ENCODE results near the gene HBD.
"Not testable (repeated sequence)": the region's sequence is repeated elsewhere in the genome, so short reads cannot be mapped to it uniquely, and the experiment has no call there.

The HBD gene

DNA sequence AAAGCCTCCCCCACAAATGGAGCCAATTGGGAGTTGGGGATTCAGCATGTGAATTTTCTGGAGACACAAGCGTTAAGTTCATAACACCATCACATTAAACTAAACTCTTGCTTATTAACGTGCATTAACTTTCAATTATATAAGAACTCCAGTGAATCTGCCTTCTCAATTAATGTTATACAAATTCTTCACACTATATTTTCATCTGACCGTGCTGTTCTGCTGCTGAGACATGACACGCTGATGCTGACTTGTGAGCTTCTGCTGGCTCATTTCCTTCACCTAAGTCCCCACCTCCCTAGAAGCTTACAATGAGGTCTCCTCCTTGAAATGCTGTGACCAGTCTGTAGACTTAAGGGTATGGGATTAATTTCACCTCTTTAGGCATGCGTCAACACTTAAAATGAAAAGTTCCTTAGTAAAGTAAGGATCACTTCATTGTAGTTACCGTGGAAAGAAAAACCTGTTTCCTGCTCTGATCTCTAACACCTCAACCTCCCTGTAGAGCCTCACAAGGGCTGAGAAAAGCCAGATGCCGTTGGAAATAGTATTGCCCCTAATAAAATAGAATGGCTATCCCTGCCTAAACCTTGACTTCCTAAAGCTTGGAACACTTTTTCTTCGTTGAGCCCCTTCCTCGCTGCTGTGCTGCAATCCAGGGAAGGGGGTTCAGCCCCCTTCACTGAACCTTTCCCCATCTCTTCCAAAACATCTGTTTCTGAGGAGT, 18.1 kb upstream of the HBD start:
- no peak for DNase-seq

DNA sequence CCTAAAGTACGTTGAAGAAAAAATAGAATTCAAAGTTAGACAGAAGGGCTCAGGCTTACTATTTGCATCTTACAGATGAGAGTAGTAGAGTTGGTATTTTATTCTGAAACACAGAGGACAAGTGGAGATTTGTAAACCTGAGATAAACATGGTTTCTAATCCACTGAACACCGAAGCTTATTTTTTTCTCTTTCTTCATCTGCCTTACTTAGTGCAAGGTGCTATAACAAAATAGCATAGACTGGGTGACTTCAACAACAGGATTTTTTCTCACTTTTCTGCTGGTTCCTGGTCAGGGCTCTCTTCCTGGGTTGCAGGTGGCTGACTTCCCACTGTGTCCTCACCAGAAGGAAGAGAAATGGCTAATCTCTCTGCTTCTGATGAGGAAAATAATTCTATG, 17.5 kb upstream of the HBD start:
- no peak for DNase-seq

DNA sequence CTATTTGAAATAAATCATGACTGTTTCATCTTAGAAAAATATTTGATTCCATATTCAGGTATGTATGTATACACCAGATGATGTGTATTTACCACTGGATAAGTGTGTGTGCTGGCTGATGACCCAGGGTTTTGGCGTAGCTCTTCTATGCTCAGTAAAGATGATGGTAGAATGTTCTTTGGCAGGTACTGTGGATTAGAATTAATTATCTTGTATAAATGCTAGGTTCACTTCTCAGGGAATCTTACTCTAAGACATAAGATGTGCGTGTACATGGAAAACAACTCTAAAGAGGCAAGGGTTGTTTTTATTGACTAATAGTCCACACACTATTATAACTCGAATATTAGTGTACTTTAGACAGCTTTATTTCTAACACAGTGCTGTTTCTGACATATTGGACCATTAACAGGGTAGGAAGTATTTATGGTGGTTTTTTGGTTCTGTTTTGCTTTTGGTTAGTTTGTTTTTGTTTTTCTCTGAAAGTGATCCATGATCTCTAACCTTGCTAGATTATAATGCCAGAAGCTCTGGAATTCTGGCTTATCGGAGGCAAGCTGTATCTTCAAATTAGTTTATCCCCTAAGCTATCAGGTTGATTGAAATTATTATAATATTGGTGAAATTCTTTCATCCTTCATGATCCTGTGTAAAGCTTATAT, 16.4 kb upstream of the HBD start:
- DNase-seq: no peak

DNA sequence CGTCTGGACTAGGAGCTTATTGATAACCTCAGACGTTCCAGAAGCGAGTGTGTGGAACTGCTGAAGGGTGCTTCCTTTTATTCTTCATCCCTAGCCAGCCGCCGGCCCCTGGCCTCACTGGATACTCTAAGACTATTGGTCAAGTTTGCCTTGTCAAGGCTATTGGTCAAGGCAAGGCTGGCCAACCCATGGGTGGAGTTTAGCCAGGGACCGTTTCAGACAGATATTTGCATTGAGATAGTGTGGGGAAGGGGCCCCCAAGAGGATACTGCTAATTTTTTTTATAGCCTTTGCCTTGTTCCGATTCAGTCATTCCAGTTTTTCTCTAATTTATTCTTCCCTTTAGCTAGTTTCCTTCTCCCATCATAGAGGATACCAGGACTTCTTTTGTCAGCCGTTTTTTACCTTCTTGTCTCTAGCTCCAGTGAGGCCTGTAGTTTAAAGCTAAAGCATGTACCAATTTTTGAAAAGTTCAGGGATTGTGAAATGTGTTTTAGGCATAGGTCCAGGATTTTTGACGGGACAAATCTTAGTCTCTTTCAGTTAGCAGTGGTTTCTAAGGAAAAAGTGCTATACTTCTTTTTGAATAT, 15.6 kb upstream of the HBD start, which contains the start of gene HBG1:
HBG1 (minus strand) TSS at position 51 of the 590 bp plus-strand sequence. CDS start 53 bp downstream, outside the sequence.
- DNase-seq: not testable (repeated sequence)

DNA sequence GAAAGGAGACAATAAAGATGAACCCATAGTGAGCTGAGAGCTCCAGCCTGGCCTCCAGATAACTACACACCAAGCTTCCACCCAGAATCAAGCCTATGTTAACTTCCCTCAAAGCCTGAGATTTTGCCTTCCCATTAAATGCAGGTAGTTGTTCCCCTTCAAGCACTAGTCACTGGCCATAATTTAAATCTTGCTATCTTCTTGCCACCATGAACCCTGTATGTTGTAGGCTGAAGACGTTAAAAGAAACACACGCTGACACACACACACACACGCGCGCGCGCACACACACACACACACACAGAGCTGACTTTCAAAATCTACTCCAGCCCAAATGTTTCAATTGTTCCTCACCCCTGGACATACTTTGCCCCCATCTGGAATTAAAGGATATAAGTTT, 14.2 kb upstream of the HBD start:
- not testable (repeated sequence) for DNase-seq

DNA sequence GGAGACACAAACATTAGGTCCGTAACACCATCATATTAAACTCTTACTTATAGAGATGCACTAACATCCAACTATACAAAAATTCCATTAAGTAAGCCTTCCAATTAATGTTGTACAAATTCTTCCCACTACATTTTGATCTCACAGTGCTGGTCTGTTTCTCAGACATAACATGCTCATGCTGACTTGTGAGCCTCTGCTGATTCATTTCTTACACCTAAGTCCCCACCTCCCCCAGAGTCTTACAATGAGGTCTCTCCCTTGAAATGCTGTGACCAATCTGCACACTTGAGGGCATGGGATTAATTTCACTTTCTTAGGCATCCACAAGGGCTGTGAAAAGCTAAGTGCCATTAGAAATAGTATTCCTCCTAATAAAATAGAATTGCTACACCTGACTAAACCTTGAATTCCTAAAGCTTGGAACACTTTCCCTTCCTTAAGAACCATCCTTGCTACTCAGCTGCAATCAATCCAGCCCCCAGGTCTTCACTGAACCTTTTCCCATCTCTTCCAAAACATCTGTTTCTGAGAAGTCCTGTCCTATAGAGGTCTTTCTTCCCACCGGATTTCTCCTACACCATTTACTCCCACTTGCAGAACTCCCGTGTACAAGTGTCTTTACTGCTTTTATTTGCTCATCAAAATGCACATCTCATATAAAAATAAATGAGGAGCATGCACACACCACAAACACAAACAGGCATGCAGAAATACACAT, 13.3 kb upstream of the HBD start:
- no peak for DNase-seq

DNA sequence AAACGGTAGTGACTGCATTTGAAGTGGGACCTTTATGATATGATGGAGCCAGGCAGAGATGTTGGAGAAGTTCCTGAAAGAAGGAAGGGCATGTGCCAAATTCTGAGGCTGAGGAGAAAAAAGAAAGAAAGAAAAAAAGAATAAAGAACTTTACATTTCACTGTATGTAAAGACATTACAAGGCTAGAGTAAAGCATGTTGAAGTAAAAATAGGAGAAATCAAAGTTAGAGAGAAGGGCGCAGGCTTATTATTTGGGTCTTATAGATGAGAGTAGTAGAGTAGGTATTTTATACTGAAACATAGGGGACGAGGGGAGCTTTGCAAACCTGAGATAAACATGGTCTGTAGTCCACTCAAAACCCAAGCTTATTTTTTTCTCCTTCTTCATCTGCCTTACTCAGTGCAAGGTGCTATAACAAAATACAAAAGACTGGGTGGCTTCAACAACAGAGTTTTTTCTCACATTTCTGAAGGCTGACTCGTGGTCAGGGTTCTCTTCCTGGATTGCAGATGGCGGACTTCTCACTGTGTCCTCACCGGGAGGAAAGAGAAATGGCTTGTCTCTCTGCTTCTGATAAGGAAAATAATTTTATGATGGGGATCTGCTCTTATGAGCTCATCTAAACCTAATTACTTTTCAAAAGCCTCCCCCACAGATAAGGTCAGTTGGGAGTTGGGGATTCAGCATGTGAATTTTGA, 12.6 kb upstream of the HBD start:
- no peak for DNase-seq

DNA sequence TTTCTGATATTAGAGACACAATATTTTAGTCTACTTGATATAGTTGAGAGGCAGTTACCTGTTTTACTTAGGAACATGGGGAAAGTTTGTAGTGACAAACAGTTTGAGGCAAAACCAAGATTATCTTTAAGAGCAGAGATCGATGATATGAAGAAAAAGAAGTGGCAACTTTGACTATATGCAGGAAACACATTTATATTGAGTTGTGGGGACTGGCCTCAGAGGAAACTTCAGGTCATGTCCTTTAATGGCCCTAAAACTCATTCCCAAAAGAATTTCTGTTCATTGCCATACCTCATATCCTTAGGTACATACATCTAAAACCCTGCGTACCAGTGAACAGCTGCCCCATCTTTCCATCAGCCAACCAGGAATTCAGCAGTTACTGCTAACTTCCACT, 10.9 kb upstream of the HBD start:
- DNase-seq: no peak

DNA sequence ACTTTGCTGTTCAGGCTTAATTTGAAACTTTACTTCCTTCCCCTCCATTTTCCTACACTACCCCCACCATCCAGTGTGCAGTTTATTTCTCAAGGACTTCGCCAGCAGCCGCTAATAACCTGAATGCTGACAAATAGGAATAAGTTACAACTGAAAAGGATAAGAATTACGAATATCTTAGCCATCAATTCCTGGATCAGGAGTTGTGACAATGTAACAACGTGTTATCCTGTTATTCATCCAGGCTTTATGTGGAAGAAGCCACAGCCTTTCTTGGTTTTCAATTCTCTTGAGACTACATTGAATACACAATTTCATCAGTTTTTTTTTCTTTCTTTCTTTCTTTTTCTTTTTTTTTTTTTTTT, 9.5 kb upstream of the HBD start:
- no peak for DNase-seq

DNA sequence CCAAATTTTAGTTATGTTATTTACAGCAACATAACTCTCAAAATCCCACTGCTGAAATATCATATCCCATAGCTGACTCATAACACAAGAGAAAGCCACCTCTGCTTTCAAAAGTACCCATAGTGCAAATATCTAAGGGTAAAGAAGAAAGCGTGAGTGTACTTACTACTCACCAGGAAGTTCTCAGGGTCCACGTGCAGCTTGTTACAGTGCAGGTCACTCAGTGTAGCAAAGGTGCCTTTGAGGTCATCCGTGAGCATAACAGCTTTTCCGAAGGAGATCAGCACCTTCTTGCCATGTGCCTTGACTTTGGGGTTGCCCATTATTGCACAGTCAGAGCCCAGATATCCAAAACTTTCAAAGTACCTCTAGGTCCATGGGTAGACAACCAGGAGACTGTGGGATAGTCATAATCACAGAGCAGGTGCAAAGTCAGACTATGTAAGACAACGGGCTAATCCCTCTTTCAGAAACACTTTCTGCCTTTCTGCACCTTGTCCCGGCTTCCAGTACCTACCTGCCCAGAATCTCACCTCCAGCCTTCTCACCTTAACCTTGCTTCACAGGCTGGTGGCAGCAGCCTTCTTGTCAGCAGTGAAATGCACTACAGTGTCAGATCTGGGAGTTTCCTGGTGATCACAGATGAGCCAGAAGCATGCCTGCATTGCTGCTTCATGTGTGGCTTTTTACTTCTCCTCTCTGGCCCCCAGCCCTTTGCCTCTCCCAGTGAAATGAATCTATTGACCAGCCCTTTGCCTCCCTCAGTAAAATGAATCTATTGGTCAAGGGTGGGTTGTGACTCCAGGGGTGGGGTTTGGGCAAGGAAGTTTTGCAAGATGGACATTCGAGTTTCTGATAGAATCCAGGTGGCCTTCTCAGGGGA, 8.9 kb upstream of the HBD start:
- DNase-seq: no peak

DNA sequence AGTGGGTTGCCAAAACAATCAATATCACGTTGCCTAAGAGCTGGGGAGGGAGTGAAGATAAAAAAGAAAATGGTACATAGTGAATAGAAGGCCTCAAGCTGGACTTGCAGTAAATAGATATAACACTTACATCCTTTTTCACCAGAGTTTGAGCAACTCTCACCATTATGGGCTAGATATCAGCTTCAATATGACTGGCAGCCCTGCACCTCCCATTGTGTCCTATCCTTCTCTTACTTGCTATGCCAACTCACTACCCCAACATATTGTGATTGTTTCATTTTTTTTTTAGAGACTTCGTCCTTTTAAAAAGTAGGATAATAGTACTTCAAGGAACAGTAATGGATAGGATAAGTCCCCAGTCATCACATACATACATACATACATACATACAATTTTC, 7.9 kb upstream of the HBD start:
- no peak for DNase-seq

DNA sequence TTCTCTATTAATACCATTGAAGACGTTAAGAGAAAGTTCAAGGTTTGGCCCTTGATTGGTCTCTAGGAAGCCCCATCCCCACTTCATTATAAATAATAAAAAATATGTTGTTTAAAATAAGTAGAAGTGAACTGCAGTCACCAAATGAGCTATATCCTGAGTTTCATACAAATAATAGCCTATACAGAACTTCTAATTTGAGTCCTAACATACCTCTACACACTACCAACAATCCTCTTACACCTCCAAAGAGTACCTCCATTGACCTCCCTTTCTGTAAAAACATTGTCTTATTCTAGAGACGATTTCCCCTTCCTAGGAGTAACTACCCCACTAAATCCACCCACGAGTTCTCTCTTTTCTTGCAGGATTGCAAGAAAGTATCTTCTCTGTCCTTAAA, 7.2 kb upstream of the HBD start:
- DNase-seq: no peak

DNA sequence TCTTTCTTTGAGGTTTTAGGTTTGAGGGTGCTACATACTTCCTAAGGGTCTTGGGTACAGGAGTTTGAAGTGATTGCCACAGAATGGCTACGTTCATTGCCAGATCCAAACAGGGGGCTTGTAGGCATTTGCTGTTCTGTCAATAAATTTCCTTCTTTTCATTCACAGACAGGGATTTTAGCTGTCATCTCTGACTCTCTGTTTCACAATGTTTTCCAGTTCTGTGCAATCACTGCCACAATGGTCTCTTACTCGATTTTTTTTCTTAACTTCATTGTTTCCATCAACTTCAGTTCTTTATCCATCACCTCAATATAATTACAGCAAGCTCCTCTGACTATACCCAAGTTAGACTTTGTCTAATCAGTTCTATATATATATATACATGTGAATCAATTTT, 6.2 kb upstream of the HBD start:
- no peak for DNase-seq

DNA sequence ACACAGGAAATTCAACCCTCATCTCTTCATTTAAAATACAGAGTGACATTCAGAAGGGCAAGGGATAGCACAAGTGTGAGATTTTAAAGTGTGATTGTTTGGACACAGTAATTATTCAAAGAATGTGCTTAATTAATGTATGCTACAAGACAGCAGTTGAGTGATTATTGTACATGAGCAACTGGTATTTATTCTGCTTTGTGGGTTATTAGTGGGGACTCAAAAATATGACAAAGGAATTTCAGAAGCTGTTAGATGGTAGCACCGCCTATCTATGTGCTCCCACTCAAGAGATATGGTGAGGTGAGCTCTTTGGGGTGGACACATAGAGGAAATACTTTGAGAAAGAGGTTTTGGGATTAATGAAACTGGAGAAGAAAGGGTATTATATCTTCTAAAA, 5.8 kb upstream of the HBD start:
- no peak for DNase-seq

DNA sequence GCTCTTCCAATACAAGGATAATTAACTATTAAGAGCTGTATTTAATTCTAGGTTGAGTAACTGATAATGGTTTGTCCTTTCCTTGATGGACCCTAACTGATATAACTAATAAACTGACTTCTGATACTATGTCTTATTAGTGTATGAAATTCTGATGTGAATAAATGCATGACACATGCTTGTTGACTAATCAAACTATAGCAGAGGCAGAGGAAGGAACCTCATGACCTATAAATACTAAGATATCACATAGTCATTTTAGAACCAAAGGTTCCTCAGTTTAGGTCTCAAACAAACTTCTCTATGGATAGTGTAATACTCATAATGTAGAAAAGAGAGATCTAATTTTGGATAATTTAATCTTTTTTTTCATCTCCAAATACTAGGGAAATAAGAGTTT, 4.8 kb upstream of the HBD start:
- no peak for DNase-seq

DNA sequence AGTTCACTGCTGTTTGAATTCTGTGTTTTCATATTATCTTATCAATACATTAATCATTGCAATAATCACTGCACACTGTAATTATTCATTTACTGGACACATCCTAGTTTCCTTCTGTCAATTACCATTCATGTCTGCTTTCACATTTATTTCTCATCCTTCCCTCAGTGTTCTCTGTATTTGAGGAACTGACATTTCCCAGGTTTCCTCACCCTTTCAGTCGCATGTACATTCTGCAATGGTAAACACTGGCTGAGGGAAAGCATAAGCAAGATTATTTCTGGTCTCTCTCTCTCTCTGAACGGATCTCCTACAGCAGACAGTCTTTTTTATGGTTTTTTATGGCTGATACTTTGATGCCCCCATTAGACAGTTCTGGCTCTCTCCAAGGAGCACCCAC, 4.2 kb upstream of the HBD start:
- no peak for DNase-seq

DNA sequence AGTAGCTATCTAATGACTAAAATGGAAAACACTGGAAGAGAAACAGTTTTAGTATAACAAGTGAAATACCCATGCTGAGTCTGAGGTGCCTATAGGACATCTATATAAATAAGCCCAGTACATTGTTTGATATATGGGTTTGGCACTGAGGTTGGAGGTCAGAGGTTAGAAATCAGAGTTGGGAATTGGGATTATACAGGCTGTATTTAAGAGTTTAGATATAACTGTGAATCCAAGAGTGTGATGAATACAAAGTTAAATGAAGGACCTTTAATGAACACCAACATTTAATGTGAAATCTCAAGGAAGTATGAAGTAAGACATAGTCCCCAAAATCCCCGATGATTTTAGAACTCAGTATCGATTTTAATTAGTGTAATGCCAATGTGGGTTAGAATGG, 3.1 kb upstream of the HBD start:
- no peak for DNase-seq

DNA sequence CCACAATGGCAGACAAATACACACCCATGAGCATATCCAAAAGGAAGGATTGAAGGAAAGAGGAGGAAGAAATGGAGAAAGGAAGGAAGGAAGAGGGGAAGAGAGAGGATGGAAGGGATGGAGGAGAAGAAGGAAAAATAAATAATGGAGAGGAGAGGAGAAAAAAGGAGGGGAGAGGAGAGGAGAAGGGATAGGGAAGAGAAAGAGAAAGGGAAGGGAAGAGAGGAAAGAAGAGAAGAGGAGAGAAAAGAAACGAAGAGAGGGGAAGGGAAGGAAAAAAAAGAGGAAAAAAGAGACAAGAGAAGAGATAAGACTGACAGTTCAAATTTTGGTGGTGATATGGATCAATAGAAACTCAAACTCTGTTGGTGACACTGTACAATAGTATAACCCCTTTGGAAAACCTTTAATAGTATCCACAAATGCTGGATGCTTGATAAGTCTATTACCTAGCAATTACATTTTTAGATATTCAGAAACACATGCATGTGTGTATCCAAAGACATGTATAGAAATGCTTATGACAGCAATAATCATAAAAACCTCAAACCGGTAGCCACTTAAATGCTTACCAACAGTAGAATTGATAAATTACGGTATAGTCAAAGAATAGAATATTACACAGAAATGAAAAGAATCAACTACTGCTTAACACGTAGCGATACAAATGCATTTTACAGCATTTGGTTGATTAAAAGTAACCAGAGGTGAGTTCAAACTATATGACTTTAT, 1.2 kb upstream of the HBD start:
- no peak for DNase-seq

DNA sequence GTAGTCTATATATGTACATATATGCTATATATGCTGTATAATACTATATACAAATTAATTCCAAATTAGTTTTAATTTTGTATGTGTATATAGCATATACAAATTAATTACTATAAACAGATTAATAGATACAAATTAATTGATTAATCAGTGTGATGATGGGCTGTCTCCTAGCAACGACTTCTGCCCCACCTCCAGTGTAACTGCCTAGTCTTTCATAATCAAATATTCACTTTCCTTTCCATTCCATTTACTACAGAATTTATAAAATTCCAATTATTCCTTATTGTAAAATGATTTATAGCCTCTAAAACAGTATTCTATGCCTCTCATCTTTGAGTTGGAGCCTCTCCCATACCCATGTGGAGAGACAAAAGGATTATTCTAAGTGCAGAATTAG, 976 bp downstream of the HBD start:
- DNase-seq: no peak

DNA sequence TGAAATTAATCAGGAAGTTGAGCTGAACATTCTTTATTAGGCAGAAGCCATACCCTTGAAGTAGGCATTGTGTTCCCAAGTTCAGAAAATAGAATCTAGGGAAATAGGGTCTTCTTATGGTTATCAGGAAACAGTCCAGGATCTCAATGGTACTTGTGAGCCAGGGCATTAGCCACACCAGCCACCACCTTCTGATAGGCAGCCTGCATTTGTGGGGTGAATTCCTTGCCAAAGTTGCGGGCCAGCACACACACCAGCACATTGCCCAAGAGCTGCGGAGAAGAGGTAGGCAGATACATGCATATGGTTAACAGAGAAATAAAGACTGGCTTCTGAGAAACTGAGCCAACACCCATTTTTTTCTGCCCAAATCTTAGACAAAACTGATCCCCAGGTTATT, 1.5 kb downstream of the HBD start:
- no peak for DNase-seq

DNA sequence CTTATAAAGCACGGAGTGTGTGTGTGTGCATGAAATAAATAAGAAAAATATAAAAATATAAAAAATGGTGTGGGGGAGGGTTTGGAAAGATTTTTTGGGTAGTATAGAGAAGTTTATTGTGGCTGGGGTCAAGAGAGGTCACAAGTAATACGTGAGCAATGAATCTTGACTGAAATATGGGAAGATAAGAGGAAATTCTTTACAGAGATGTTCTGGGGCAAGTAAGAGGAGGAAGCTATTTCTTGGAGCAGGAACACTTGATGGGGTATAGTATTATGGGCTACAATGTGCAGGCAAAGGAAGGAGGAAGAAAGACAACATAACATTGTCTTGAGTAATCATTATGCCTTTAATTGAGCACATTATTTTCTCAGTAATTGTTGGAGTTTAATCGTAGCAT, 2.1 kb downstream of the HBD start:
- DNase-seq: no peak

DNA sequence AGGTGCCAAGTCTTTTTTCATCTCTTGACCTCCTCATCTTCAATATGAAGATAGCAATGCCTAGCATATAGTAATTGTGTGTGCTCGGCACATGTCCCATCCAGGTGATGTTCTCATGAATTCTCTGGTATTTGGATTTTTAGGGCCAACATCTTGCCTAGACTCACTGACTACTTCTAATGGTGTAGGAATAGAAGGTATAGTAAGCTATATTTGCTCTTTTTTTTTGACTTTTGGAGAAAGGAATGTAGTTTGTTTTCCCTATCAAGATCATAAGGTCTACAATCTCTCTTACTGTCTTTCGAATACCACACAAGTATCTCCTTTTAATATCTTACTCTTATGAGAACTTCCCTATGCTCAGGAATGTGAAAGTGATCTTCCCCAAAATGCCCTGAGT, 3.2 kb downstream of the HBD start:
- DNase-seq: no peak
